SU-DHL-6 (cell line): ENCODE measurements around the gene CLMP.

ENCODE experiments used
- EZH2phosphoT487 ChIP-seq: fragments of 200-600 bp; sonication (generic), shearing (Covaris generic); conservative IDR thresholded peaks from 2 replicates; pipeline ENCODE4 v1.6.1; 2018; ENCODE audit warnings: mild to moderate bottlenecking, antibody characterized with exemption, low read length, moderate library complexity, mixed read lengths
- TF ChIP-seq, protein P1 (sequence below): fragments of 200-600 bp; sonication (generic); IDR thresholded peaks from one replicate; pipeline ENCODE4 v1.5.1; 2017; ENCODE audit warnings: antibody characterized with exemption, mild to moderate bottlenecking, low read length, moderate library complexity; ENCODE audit not compliant: insufficient read depth, poor library complexity, severe bottlenecking

DNA sequence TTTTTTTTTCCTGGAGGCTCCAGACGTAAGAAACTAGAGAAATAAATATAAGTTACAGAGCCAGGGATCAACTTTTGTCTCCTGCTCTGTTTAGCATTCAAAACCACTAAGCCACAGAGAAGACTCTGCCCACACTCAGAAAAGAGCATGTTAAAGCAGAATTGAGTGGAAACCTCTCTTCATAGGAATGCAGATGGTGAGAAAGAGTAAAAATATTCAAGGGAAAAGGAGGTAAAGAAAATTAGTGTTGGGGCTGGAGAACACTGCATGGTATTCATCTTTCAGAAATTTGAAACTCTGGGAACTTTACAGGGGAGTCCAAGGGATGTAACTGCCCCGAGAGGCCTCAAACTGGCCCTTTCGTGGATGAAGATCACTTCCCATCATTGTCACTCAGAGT, 65.1 kb downstream of the CLMP start:
- TF ChIP-seq, protein P1, sequence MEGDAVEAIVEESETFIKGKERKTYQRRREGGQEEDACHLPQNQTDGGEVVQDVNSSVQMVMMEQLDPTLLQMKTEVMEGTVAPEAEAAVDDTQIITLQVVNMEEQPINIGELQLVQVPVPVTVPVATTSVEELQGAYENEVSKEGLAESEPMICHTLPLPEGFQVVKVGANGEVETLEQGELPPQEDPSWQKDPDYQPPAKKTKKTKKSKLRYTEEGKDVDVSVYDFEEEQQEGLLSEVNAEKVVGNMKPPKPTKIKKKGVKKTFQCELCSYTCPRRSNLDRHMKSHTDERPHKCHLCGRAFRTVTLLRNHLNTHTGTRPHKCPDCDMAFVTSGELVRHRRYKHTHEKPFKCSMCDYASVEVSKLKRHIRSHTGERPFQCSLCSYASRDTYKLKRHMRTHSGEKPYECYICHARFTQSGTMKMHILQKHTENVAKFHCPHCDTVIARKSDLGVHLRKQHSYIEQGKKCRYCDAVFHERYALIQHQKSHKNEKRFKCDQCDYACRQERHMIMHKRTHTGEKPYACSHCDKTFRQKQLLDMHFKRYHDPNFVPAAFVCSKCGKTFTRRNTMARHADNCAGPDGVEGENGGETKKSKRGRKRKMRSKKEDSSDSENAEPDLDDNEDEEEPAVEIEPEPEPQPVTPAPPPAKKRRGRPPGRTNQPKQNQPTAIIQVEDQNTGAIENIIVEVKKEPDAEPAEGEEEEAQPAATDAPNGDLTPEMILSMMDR: no peak
- no peak for TF ChIP-seq EZH2phosphoT487
